ENCODE data around the gene RHEX.

RHEX gene

GRCh38 chr1:206089341-206089740, 36.4 kb downstream of the RHEX start:
- DNase-seq (ENCODE audit: low spot score): no peak

GRCh38 chr1:206094024-206094423, 41.1 kb downstream of the RHEX start:
- no peak for DNase-seq (ENCODE audit: low spot score)

GRCh38 chr1:206097381-206097780, 44.4 kb downstream of the RHEX start:
- no peak for DNase-seq (ENCODE audit: low spot score)

GRCh38 chr1:206098242-206098919, 45.4 kb downstream of the RHEX start:
- DNase-seq (ENCODE audit: low spot score): no peak

- peak; percentile 65 for DNase-seq (ENCODE audit: low spot score)
Observed at GRCh38 chr1:206100226-206100815, 47.3 kb downstream of the RHEX start.

- DNase-seq (ENCODE audit: low spot score): no peak
Observed at GRCh38 chr1:206101351-206102045, 48.5 kb downstream of the RHEX start.

- no peak for DNase-seq (ENCODE audit: low spot score)
Observed at GRCh38 chr1:206102292-206102936, 49.4 kb downstream of the RHEX start.

- no peak for DNase-seq (ENCODE audit: low spot score)
Observed at GRCh38 chr1:206103979-206104378, 51.0 kb downstream of the RHEX start.

GRCh38 chr1:206105464-206105995, 52.6 kb downstream of the RHEX start:
- DNase-seq (ENCODE audit: low spot score): no peak

- peak; percentile 72 for DNase-seq (ENCODE audit: low spot score)
Observed at GRCh38 chr1:206106328-206107167, 53.6 kb downstream of the RHEX start.

GRCh38 chr1:206107168-206107544, 54.2 kb downstream of the RHEX start:
- DNase-seq (ENCODE audit: low spot score): no peak

- DNase-seq (ENCODE audit: low spot score): no peak
Observed at GRCh38 chr1:206108635-206109034, 55.7 kb downstream of the RHEX start.

- DNase-seq (ENCODE audit: low spot score): no peak
Observed at GRCh38 chr1:206109718-206110117, 56.7 kb downstream of the RHEX start.

GRCh38 chr1:206110161-206110560, 57.2 kb downstream of the RHEX start:
- no peak for DNase-seq (ENCODE audit: low spot score)

- no peak for DNase-seq (ENCODE audit: low spot score)
Observed at GRCh38 chr1:206110820-206111219, 57.8 kb downstream of the RHEX start.

- no peak for DNase-seq (ENCODE audit: low spot score)
Observed at GRCh38 chr1:206111271-206111927, 58.4 kb downstream of the RHEX start.

GRCh38 chr1:206112600-206113301, 59.8 kb downstream of the RHEX start:
- no peak for DNase-seq (ENCODE audit: low spot score)

- no peak for DNase-seq (ENCODE audit: low spot score)
Observed at GRCh38 chr1:206114692-206115640, 62.0 kb downstream of the RHEX start.

GRCh38 chr1:206115791-206116190, 62.8 kb downstream of the RHEX start:
- DNase-seq (ENCODE audit: low spot score): no peak

Data from SK-N-DZ (cell line).